Astrocyte of the cerebellum (primary cell): ENCODE results near the gene EPM2A.

ENCODE experiments used
- DNase-seq: peaks from one replicate; pipeline ENCODE4 v3.0.0-alpha.2; 2011; ENCODE audit warnings: low read depth
- H3K4me3 ChIP-seq: 2 replicates; pipeline ENCODE4 v1.5.1; 2011; ENCODE audit warnings: mild to moderate bottlenecking, low read depth, low read length, moderate library complexity
- in situ Hi-C: cut with HindIII; loops from 2 replicates; pipeline ENCODE4 v1.10.0; 2017; ENCODE audit warnings: low sequenced_read_pairs
- TF ChIP-seq, protein P1 (sequence below): IDR thresholded peaks from 2 replicates; pipeline ENCODE4 v1.5.1; 2012; ENCODE audit warnings: low read length, low read depth, moderate library complexity, mild to moderate bottlenecking; ENCODE audit errors: missing control alignments

Gene EPM2A

GRCh38 chr6:145608850-145609249 is 126.5 kb downstream of the EPM2A start:
- in situ Hi-C loops = no loop called here
- H3K4me3 ChIP-seq = no peak overlapping the region
- TF ChIP-seq, protein P1, sequence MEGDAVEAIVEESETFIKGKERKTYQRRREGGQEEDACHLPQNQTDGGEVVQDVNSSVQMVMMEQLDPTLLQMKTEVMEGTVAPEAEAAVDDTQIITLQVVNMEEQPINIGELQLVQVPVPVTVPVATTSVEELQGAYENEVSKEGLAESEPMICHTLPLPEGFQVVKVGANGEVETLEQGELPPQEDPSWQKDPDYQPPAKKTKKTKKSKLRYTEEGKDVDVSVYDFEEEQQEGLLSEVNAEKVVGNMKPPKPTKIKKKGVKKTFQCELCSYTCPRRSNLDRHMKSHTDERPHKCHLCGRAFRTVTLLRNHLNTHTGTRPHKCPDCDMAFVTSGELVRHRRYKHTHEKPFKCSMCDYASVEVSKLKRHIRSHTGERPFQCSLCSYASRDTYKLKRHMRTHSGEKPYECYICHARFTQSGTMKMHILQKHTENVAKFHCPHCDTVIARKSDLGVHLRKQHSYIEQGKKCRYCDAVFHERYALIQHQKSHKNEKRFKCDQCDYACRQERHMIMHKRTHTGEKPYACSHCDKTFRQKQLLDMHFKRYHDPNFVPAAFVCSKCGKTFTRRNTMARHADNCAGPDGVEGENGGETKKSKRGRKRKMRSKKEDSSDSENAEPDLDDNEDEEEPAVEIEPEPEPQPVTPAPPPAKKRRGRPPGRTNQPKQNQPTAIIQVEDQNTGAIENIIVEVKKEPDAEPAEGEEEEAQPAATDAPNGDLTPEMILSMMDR = no peak
- no peak for DNase-seq

- TF ChIP-seq, protein P1 = no peak
- no peak for DNase-seq
- H3K4me3 ChIP-seq = no peak overlapping the region
- in situ Hi-C loops = no loop called here
These were observed 131.3 kb downstream of the EPM2A start for GRCh38 chr6:145603991-145604390.

DNA sequence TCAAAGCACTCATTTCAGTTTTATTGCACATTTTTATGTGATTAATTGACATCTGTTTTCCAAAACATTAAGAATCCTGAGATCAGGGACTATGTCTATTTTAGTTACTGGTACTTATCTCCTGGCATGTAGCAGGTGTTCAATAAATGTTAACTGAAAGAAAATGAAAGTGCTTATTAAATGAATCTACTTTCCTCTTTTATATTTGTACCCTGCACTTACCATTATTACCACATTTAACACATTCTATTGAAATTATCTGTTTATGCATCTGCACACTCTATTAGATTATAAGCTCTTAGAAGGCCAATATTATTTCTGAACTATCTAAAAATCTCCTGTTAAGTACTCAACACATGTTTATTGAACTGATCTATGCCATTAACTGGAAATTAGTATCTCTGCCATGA is 131.9 kb downstream of the EPM2A start:
- in situ Hi-C loops = no loop called here
- DNase-seq = no peak
- H3K4me3 ChIP-seq = no peak overlapping the region
- TF ChIP-seq, protein P1 = no peak

- TF ChIP-seq, protein P1 = no peak
- no peak overlapping the region for H3K4me3 ChIP-seq
- DNase-seq = no peak
- in situ Hi-C loops = no loop called here
These were observed 132.5 kb downstream of the EPM2A start for GRCh38 chr6:145602726-145603326.

GRCh38 chr6:145601397-145601796 is 133.9 kb downstream of the EPM2A start:
- TF ChIP-seq, protein P1 = no peak
- in situ Hi-C loops = no loop called here
- DNase-seq = no peak
- H3K4me3 ChIP-seq = no peak overlapping the region

DNA sequence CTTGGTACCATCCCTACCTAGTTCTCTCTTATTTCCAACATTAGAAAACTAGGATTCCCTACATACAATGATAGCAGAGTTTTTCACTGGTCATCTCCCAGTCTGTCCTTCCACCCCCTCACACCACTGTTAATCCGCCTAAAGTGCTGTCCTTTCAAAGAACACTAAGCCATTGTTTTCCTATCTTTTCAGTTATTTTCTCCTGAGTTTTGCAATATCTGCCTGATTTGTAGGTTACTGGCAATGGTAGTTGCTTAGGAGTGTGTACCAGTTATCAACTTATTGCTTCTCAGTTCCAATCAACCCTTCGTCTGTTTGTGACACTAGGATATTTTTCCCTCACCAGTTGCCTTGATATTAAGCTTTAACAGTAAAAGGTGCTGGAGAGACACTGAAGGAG is 135.0 kb downstream of the EPM2A start:
- in situ Hi-C loops = no loop called here
- H3K4me3 ChIP-seq = no peak overlapping the region
- TF ChIP-seq, protein P1 = no peak
- no peak for DNase-seq
